Kidney (tissue), 14 donors: ENCODE measurements around the gene FIG4. TPM values are rescaled to one million over a fixed set of nuclear protein-coding genes. Genes with fewer than 3 reads are reported as not detected.

ENCODE experiments used
- DNase-seq, 5 donors: peaks; one replicate each; pipeline ENCODE4 v3.0.0-alpha.2; 2013 to 2020
- FAIRE-seq: peaks from 2 replicates; lab custom pipeline; 2012; peaks lifted over from hg19 to GRCh38; lab: Jason Lieb, UNC
- H3K27ac ChIP-seq, 2 donors: one replicate each; pipeline ENCODE4 v1.7.0; 2013; ENCODE audit warnings: low read depth in 2 of 2, low read length in 2 of 2, inconsistent platforms in 1 of 2
- H3K27me3 ChIP-seq: one replicate; pipeline ENCODE4 v1.7.1; 2013; ENCODE audit warnings: low read length, inconsistent platforms; ENCODE audit not compliant: control insufficient read depth, insufficient read depth
- H3K36me3 ChIP-seq, 3 donors: one replicate each; pipeline versions ENCODE4 v1.7.0 to v1.7.1; 2013; ENCODE audit warnings: low read length in 3 of 3, control low read depth in 1 of 3, inconsistent platforms in 1 of 3; ENCODE audit not compliant: insufficient read depth in 3 of 3, control insufficient read depth in 2 of 3
- H3K4me1 ChIP-seq, 3 donors: one replicate each; pipeline versions ENCODE4 v1.7.0 to v1.7.1; 2013; ENCODE audit warnings: low read length in 3 of 3, inconsistent platforms in 1 of 3, low read depth in 1 of 3; ENCODE audit not compliant: control insufficient read depth in 2 of 3, insufficient read depth in 2 of 3
- H3K4me3 ChIP-seq, 3 donors: one replicate each; pipeline versions ENCODE4 v1.7.0 to v1.8.1; 2013; ENCODE audit warnings: low read length in 3 of 3, control low read depth in 1 of 3, inconsistent platforms in 1 of 3
- H3K9ac ChIP-seq, 3 donors: one replicate each; pipeline versions ENCODE4 v1.7.0 to v1.7.1; 2013; ENCODE audit warnings: low read length in 3 of 3, control low read depth in 1 of 3, inconsistent platforms in 1 of 3
- H3K9me3 ChIP-seq, 3 donors: one replicate each; pipeline versions ENCODE4 v1.7.0 to v1.7.1; 2013; ENCODE audit warnings: low read length in 3 of 3, control low read depth in 1 of 3, inconsistent platforms in 1 of 3; ENCODE audit not compliant: control insufficient read depth in 2 of 3, insufficient read depth in 1 of 3
- CTCF ChIP-seq: IDR thresholded peaks from 3 replicates; pipeline ENCODE4 v1.5.1; 2012; ENCODE audit warnings: mild to moderate bottlenecking, moderate library complexity, borderline replicate concordance; ENCODE audit not compliant: insufficient read depth; ENCODE audit errors: extremely low read depth
- intact Hi-C: fragments of 100-400 bp; cut with DNase I; formaldehyde crosslinking; loops from one replicate; pipeline ENCODE4 v1.11.1; 2022
- polyA plus RNA-seq: library from polyadenylated mRNA; stranded (reverse); fragments of 350-450 nt; fragmentation: Illumina TruSeq; extraction: RNeasy Lipid Tissue Mini Kit (QIAGEN cat#74804); gene quantifications from one replicate; pipeline ENCODE4 v1.2.3, GENCODE V29; 2014; ENCODE audit warnings: low read depth, low replicate concordance; ENCODE audit not compliant: insufficient read depth
- total RNA-seq: library from RNA; stranded (reverse); fragmentation: NEBNext Ultra II Directional; extraction: Animal tissue kit (Norgen Biotek cat#: 25700); gene quantifications from one replicate; pipeline ENCODE4 v1.2.1, GENCODE V29; 2021
- donor health status: control.
- donor health status: control.
- donor health status: control.
- donor health status: control.
- donor health status: control.
- donor health status: DM: yes; HTN: yes; CAD: no.
- donor health status: Normal renal cell carcinoma (clear cell type).

Gene FIG4
- total and polyA plus RNA-seq, 2 donors from 2014 or later = 13.1 to 17.8 TPM

- no peaks in the 10 kb centered on the region for H3K4me1 ChIP-seq
- no peak overlapping the region for H3K27ac ChIP-seq
- H3K27me3 ChIP-seq = no peaks in the 10 kb centered on the region
- no peak for FAIRE-seq
- no peak overlapping the region for H3K4me3 ChIP-seq
- H3K9ac ChIP-seq = no peak overlapping the region
- intact Hi-C loops = no loop called here
- TF ChIP-seq CTCF = no peak
- H3K9me3 ChIP-seq = no peaks in the 10 kb centered on the region
- H3K36me3 ChIP-seq = no peaks in the 10 kb centered on the region
- peak in 1 of 5 donors; percentile 10 for DNase-seq
Observed at GRCh38 chr6:109834595-109835437, 143.7 kb downstream of the FIG4 start.

- H3K9ac ChIP-seq = no peak overlapping the region
- intact Hi-C loops = no loop called here
- FAIRE-seq (peak; percentile 88), DNase-seq (no peak)
- TF ChIP-seq CTCF = no peak
- no peaks in the 10 kb centered on the region for H3K36me3 ChIP-seq
- no peaks in the 10 kb centered on the region for H3K4me1 ChIP-seq
- H3K9me3 ChIP-seq = no peaks in the 10 kb centered on the region
- no peaks in the 10 kb centered on the region for H3K27me3 ChIP-seq
- no peak overlapping the region for H3K27ac ChIP-seq
- H3K4me3 ChIP-seq = no peak overlapping the region
Observed at GRCh38 chr6:109840034-109840433, 148.9 kb downstream of the FIG4 start.

GRCh38 chr6:109840796-109841195 lies 149.7 kb downstream of the FIG4 start:
- no peaks in the 10 kb centered on the region for H3K4me1 ChIP-seq
- FAIRE-seq = no peak
- DNase-seq = no peak
- no peaks in the 10 kb centered on the region for H3K9me3 ChIP-seq
- no peak for TF ChIP-seq CTCF
- no peaks in the 10 kb centered on the region for H3K36me3 ChIP-seq
- H3K27ac ChIP-seq = no peak overlapping the region
- H3K27me3 ChIP-seq = no peaks in the 10 kb centered on the region
- no peak overlapping the region for H3K9ac ChIP-seq
- intact Hi-C loops = no loop called here
- no peak overlapping the region for H3K4me3 ChIP-seq

GRCh38 chr6:109841869-109842268 lies 150.8 kb downstream of the FIG4 start:
- DNase-seq (no peak), FAIRE-seq (no peak)
- no peaks in the 10 kb centered on the region for H3K27me3 ChIP-seq
- H3K9me3 ChIP-seq = no peaks in the 10 kb centered on the region
- no peak overlapping the region for H3K27ac ChIP-seq
- H3K4me3 ChIP-seq = no peak overlapping the region
- H3K36me3 ChIP-seq = no peaks in the 10 kb centered on the region
- H3K4me1 ChIP-seq = no peaks in the 10 kb centered on the region
- intact Hi-C loops = no loop called here
- H3K9ac ChIP-seq = no peak overlapping the region
- no peak for TF ChIP-seq CTCF
